GM12872 (cell line): ENCODE results near the gene ATP6V1G1.

Experiments
- TF ChIP-seq, protein P1 (sequence below): IDR thresholded peaks from 3 replicates; pipeline ENCODE4 v1.5.1; 2011; ENCODE audit warnings: low read depth, mild to moderate bottlenecking, low read length, moderate library complexity; ENCODE audit not compliant: insufficient read depth

ATP6V1G1 gene

DNA sequence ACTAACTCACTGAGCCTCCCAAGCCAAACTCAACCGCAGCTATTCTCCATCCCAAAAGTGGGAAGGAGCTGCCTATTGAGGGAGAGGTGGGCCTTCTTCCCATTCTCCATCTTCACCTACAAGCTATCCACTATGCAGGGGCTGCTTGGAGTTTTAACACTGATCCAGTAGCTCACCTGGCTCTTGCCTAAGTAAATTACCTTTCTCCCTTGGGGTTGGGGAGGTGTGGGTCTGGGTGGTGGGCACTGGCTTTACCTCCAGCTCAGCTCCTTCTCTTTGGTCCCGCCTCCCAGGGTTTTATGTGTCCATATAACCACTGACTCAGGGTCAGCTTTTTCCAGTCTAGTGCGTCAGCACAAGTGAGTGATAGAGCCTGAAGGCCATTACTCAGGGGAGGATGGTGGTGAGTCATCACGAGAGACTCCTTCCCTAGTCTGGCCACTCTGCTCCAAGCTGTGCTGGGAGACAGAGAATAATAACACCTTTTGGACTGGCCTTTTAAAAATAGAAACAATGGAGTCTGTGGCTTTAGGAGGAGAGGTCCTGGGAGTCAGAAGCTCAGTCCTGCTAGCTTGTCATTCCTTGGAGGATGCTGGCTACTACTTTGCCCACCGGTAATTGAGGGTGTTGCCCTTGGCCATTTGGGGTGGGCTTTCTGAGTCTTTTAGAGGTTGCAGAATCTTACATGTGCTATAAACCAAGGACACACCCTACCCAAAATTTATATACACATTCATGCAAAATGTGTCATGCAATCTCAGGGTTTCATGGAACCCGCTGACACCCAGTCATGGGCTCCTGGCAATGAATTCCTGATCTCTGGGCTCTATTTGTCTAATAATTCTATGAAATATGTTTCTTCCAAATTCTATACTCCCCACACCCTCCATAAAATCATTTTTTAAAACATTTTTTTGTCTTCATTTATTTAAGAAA, 35.6 kb upstream of the ATP6V1G1 start:
- TF ChIP-seq, protein P1, sequence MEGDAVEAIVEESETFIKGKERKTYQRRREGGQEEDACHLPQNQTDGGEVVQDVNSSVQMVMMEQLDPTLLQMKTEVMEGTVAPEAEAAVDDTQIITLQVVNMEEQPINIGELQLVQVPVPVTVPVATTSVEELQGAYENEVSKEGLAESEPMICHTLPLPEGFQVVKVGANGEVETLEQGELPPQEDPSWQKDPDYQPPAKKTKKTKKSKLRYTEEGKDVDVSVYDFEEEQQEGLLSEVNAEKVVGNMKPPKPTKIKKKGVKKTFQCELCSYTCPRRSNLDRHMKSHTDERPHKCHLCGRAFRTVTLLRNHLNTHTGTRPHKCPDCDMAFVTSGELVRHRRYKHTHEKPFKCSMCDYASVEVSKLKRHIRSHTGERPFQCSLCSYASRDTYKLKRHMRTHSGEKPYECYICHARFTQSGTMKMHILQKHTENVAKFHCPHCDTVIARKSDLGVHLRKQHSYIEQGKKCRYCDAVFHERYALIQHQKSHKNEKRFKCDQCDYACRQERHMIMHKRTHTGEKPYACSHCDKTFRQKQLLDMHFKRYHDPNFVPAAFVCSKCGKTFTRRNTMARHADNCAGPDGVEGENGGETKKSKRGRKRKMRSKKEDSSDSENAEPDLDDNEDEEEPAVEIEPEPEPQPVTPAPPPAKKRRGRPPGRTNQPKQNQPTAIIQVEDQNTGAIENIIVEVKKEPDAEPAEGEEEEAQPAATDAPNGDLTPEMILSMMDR: no peak

DNA sequence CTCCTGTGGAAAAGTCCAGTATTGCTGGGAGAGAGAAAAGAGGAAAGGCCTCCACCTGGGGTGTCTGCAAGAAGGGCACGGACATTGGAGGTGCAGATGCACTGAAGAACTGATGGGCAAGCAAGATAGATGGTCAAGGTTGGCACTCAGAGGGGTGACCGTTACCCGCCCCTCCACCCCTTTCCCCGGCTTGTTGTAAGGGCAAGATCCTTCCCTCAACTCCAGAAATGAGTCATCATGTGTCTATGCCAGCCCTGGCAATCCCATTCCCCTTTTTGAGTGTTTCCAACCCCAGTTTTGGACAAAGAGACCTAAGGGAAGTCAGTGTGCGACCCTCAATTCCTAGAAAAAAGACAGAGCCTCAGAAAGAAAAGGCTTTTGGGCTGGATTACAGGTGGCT, 34.9 kb upstream of the ATP6V1G1 start:
- TF ChIP-seq, protein P1: no peak

DNA sequence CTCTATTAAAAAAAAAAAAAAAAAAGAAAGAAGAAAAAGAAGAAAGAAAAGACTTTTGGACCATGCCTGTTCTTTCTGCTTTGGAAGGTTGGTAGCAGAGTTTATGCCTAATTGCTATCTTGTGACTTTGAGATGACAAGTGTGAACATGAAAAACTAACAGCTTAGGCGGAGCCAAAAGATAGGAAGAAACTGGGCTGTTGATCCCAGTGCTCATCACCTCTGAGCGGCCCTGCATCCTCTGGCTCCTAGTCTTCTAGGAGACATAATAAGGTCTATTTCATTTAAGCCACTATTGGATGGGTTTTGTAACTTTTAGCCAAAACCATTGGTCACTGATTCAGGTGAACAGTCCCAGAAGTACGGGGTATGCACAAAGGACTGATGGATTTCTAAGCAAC, 34.4 kb upstream of the ATP6V1G1 start:
- TF ChIP-seq, protein P1: no peak

DNA sequence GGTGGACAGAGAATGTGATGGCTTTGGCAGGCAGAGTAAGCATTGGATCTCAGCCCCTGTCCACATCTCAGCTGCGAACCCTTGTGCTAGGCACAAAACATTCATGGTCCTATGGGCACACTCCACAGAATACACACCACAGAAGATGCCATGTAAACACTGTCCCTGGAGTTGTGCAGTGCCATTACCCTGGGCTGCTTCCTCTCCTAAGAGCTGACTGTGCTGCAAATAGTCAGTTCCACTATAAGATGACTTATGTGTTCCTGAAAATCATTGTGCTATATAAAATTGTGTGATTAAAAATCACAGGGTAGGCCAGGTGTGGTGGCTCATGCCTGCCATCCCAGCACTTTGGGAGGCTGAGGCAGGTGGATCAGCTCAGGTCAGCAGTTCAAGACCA, 31.9 kb upstream of the ATP6V1G1 start:
- TF ChIP-seq, protein P1: no peak

- TF ChIP-seq, protein P1: no peak
Observed at GRCh38 chr9:114558027-114558675, 29.4 kb upstream of the ATP6V1G1 start.

DNA sequence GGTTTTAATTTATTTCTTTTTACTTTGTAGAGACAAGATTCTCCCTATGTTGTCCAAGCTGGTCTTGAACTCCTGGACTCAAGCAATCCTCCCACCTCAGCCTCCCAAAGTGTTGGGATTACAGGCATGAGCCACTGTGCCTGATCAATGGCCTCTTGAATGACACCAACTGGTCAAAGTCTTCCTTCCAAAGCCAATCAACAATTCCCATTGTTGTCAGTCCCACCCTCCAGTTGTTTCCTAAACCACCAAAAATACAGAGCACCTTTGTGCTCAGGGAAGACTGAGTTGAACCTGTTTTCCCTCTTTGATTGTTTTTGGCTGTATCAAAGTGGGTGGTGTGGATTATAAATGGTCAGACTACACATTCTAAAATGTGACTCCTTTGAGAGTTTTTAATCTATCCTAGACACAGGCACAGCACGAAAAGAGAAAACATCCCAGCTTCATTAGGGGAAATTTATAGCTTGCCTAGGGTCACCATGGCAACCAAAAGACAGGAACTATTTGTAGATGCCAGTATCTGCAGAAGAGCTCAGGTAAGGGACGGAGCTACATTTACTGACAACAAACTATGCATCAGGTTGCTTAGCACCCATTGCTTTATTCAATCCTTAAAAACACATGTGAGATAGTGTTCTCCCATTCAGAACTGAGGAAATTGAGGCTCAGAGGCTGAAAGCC, 27.6 kb upstream of the ATP6V1G1 start:
- TF ChIP-seq, protein P1: no peak

DNA sequence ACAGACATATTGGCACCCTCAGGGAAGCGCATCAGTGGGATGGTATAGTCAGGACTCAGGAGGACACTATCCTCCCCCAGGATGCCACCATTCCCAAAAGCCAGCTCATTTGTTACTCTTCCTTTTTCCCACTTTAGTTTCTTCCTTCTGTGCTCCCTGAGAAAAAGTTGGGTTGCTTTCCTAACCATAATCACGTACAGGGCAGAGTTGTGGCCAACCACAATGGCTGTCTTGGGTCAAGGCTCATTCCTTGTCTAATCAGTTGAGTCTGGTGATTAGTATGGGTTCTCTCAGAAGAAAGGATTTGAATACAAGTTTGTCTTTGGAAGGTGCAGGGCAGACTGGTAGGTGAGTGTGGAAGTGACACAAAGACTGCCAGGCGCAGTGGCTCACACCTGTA, 26.6 kb upstream of the ATP6V1G1 start:
- TF ChIP-seq, protein P1: no peak
